Sciatic nerve (tissue), 2 donors: ENCODE results near the gene MAPK11. TPM values are rescaled to one million over a fixed set of nuclear protein-coding genes. Genes with fewer than 3 reads are reported as not detected.
A peak's percentile ranks its signal among the peaks of the same experiment; 100 is the strongest.

Experiments used
- ATAC-seq: fragments of 200-7000 bp; cut with Tn5 transposase; one replicate; pipeline ENCODE4 v1.9.1; 2020; ENCODE audit warnings: mild to moderate bottlenecking, moderate library complexity
- DNase-seq: peaks from one replicate; pipeline ENCODE4 v3.0.0-alpha.2; 2020; ENCODE audit warnings: low spot score
- intact Hi-C: fragments of 100-400 bp; cut with DNase I; formaldehyde crosslinking; loops from one replicate; pipeline ENCODE4 v1.14.2; 2022
- total RNA-seq: library from RNA; stranded (reverse); fragmentation: NEBNext Ultra II Directional; extraction: Animal tissue kit (Norgen Biotek cat#: 25700); gene quantifications from one replicate; pipeline ENCODE4 v1.2.1, GENCODE V29; 2021
- donor health status: DM: no; HTN: no; CAD: no.
- donor health status: DM: no; HTN: no; CAD: no.

The MAPK11 gene
- total RNA-seq, 1 donor from 2014 or later, result 20.4 TPM

- DNase-seq, result no peak
- intact Hi-C loops, result no loop called here
- no peak for ATAC-seq
These were observed 15.1 kb downstream of the MAPK11 start for GRCh38 chr22:50255099-50255498.

DNA sequence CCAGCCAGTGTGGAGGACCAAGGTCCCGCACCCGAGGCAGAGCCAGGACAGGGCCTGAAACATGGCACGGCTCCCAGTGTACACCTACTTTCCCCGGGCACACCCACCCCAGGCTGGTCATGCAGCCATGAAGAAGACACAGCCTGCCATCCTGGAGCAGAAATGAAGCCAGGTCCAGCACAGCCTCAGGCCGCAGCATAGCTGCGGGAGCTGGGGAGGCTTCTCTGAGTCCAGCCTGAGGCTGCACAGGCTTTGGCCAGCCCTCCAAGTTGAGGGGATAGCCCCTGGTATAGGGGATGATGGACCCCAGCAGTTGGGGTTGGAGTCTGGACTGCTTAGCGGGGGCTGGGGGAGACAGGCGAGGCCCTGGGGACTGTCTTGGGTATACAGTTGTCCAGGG is 16.2 kb downstream of the MAPK11 start:
- no peak for DNase-seq
- intact Hi-C loops, result loop anchor here (5.0 kb wide), 1 partner anchor 73 kb away; the partner anchor contains the start of gene DENND6B
- ATAC-seq, result no peak

DNA sequence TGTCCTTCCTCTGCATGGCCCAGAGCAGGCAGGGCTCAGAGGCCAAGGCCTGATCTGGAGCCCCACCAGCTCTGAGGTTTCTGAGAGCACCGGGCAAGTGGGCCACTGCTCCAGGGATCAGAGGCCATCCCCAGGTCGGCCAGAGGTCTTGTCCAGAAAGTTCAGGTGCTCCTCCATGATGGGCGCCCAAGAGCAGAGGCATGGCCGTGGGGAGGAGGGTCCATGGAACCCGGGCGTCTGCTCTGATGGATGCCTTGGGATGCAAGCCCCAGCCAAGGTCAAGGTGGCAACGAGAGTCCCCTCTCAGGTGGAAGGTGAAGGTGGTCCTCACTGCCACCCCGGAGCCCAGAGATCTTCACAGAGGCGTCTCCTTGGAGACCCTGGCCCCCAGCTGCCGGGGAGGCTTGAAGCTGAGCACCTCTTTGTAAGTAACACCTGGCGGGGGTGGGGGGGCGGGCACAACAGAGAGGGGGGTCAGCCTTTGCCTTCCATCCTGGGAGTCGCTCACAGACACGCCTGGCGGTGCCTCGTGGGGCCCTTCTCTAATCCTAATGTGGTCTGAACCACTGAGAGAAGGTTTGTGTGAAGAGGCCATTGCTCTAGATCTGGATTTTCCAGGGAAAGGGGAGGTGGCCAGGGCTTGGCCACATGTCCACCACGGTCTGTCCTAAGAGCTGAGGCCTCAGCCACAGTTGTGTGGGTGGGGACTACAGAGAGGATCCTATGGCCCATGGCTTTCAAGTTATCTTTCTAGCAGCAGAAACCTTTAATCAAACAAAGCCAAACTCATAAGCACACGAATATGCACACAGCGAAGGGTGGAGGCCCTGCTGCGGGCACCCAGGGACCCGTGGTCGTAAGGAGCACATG is 16.9 kb downstream of the MAPK11 start:
- intact Hi-C loops, result loop anchor here (5.0 kb wide), 1 partner anchor 74 kb away; the partner anchor contains the start of gene DENND6B
- ATAC-seq (no peak), DNase-seq (no peak)

DNA sequence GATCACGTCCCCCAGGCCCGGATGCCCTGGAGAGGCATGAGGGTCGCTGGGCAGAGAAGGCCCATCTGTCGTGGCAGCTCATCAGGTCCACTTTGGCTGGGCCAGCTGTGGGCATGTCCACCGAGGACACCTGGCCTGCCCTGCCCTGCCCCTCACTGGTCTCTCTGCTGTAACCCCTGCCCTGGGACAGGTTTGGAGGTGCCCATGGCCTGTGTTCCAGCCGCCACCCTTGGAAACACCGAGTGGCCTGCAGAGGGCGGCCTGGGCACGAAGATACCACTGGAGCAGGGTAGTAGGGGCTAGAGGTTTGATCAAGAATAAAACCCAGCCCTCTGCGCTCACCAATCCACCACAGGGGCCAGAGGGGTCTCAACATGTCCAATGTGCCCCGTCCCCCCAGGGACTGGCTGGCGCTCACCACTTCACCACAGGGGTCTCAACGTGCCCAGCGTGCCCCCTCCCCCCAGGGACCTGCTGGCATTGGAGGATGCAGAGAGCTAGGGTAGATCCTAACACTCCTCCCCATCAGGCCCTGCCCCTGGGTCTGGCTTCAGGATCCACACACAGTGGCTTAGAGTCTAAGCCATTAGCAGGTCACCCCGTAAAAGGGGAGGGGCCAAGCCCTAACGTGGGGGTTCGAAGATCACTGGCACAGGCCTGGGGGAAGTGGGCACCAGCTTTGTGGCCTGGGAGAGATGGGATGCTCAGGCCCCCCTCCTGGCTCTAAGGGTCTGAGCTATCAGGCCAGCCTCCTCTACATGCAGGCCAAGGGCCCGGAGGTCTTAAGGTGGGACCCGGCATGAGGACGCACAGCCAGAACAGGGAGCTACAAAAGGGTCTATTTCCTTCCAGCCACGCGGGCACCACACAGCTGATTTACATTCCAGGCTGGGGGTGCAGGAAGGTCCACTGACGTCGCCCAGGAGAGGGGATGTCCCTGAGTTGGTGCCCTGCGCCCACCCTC is 17.8 kb downstream of the MAPK11 start:
- ATAC-seq (peak; percentile 77), DNase-seq (peak; percentile 85)
- intact Hi-C loops, result loop anchor here (5.0 kb wide), 1 partner anchor 75 kb away; the partner anchor contains the start of gene DENND6B

DNA sequence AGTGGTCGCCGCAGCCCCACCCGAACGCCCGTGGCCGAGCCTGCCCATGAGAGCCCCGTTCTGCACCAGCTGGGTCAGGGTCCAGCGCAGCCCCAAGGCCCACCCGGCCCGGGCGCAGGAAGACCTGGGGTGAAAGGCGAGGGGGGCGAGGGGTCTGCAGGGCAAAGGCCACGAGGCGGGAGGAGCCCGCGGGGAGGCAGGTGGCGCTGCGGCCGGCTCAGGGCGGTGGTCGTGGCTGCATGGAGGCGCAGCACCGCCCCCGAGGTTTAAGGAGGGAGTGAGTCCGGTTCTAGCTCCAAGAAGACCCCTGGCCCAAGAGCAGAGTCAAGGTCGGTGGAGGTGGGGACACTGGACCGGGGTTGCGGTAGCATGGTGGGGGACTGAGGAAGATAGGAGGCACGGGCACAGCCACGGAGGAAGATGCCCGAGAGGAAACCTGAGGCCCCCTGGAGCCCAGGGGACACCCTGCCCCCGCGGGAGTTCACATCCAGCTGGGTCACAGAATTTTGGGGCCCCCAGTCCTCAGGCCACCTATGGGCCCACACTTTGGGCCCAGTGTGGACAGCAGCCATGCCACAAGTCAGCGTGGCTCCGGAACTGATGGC is 18.6 kb downstream of the MAPK11 start:
- DNase-seq (no peak), ATAC-seq (peak; percentile 1)
- intact Hi-C loops, result loop anchor here (5.0 kb wide), 1 partner anchor 76 kb away; the partner anchor contains the start of gene DENND6B

DNA sequence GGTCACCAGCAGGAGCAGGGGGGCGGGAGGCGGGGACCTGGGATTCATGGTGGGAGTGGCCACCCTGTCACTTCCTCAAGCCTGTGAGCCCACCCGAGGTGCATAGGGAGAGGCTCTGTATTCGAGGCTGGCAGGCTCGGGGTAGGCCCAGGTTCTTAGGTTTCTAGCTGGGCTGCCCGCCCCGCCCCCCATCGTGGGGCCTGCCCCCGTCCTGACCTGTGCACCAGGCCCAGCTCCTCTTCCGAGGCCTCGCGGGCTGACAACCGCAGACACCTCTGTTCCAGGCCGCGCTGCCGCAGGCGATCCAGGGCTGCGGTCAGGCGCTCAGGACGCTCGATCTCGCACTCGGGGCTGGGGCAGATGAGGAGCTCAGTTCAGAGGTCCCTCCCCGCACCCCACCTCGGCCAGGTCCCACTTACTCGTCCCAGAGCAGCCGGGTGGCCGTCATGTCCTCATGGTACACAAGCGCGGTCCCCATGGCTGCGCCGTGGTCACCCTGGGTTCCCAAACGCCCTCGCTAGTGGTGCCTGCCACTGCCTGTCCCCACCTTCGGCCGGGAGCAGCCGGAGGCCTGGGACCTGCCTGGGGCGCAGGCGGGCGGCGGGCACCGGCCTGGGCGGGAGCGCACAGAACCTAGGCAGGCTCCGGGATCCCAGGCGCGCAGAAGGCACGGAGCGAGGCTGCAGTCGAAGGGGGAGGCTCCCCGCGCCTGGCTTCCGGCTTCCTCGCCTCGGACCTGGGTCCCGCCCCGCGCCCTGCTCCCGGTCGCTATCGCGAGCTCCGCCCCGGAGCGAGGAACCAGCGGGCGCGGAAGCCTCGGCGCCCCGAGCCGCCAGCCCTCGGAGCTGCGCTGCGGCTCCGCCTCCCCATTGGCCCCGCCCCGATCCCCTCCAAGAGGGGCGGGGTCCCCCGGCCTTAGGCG is 19.4 kb downstream of the MAPK11 start, which contains the start of gene HDAC10:
TSS of gene HDAC10 (minus strand) at position 711 of the 922 bp plus-strand sequence. CDS start at position 478, 233 bp downstream.
- peak; percentile 88 for DNase-seq
- intact Hi-C loops, result loop anchor here (5.0 kb wide), 1 partner anchor 76 kb away; the partner anchor contains the start of gene DENND6B

GRCh38 chr22:50250249-50250554 is 20.0 kb downstream of the MAPK11 start:
- intact Hi-C loops, result loop anchor here (5.0 kb wide), 1 partner anchor 77 kb away; the partner anchor contains the start of gene DENND6B

More for the DNA sequence above, 19.4 kb downstream of the MAPK11 start, which contains the start of gene HDAC10:
- peak; percentile 63 for ATAC-seq

DNA sequence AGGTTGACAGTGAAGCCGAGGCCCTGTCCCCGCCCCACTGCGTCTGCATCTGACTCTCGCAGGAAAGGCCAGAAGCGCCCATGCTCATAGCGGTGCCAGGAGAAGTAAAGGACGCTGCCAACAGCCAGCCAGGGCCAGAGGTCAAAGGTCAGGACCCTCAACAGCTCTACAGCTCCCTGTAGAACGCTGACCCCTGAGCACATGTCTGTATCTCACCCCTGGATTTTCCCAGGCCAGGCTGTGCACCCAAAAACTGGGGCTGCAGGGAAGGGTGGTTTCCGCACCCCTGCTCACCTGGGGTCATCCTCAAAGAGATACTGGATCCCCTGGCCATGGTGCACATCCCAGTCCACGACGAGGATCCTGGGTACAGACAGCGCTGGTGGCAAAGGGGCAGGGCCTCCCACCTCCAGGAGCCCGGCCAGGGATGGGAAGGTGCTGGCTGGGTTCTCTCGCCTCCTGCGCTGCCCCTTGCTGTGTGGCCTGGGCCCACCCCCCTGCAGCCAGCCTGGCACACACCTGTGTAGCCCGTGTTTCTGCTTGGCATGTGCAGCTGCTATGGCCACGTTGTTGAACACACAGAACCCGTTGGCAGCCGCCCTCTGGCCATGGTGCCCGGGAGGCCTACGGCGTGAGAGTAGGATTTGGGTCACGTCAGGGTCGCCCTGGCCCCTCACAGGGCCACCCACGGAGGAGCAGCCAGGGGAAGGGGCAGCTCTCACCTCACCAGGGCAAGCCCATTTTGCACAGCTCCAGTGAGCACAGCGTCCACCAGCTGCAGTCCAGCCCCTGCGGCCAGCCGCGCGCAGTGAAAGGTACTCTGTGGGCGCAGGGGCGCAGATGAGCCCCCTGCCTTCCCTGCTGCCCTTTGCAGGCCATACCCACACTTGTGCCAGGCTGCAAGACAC is 20.6 kb downstream of the MAPK11 start:
- no peak for ATAC-seq
- intact Hi-C loops, result loop anchor here (5.0 to 10.0 kb wide), 2 partner anchors 78 to 255 kb away; partner anchors contain the start of genes DENND6B, LMF2 and NCAPH2
- no peak for DNase-seq

More at GRCh38 chr22:50250249-50250554, 20.0 kb downstream of the MAPK11 start:
- DNase-seq (no peak), ATAC-seq (no peak)

GRCh38 chr22:50248196-50249081 is 21.7 kb downstream of the MAPK11 start:
- ATAC-seq, result no peak
- DNase-seq, result no peak
- intact Hi-C loops, result loop anchor here (10.0 kb wide), 1 partner anchor 256 kb away; the partner anchor contains the start of genes LMF2 and NCAPH2

DNA sequence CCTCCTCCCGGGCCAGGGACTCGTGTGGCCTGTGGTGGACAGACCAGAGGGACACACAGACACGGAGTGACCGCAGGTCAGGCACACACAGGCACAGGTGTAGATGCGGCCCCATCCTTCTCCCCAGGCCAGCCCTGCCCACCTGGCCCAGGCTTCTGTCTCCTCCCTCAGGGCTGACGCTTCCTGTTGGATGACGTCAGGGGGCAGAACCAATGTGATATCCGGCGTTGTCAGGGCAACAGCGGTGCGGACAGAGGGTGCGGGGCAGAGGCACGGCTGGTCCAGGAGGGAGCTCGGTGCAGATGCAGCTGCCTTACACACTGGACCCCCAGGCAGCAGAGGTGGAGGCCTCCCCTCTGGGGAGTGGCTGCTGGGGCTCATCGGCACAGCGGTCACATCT is 22.4 kb downstream of the MAPK11 start:
- DNase-seq (no peak), ATAC-seq (no peak)
- intact Hi-C loops, result loop anchor here (10.0 kb wide), 1 partner anchor 257 kb away; the partner anchor contains the start of genes LMF2 and NCAPH2

GRCh38 chr22:50246242-50247175 is 23.7 kb downstream of the MAPK11 start:
- DNase-seq, result no peak
- intact Hi-C loops, result loop anchor here (10.0 kb wide), 1 partner anchor 258 kb away; the partner anchor contains the start of genes LMF2 and NCAPH2
- no peak for ATAC-seq

DNA sequence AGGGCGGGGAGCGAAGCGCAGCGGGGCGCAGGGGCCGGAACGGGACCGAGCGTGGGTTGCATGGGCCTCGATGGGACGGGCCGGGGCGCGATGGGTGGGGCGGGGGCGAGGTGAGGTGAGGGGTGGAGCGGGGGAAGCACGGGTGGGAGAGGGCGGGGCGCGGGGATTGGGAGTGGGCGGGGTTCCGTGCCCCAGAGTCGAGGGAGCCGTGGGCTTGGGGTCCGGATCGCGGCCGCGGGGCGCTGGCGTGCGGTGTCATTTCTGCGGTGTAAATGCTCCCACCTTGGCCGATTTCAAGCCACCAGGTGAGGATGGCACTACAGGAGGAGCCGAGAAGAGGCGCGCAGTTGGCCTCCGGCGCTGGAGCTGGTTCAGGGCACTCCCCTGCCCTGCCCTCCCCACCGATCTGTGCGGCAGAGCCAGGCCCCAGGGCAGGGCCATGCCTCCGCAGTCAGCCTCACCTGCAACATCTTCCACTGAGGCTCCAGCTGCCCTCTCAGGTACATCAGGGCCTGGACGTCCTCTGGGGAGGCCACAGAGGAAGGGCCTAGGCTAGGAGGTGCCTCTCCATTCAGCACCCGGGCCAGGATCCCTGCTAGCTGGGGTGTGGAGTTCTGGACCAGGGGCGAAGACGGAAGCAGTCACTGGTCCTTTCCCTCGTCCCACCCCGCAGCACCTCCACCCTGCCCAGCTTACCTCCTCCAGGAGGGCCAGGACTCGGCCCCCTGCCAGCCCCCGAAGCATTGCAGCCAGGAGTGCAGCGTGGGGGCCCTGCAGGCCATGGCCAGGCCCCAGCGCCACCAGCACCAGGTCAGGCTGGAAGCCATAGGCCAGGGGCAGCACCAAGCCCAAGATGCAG is 24.7 kb downstream of the MAPK11 start:
- ATAC-seq (peak; percentile 4), DNase-seq (no peak)
- intact Hi-C loops, result loop anchor here (10.0 kb wide), 1 partner anchor 259 kb away; the partner anchor contains the start of genes LMF2 and NCAPH2
